Neutrophil (primary cell): Measurements from ENCODE around the gene PHC3.

Source experiments
- H3K27ac ChIP-seq: fragments of 200-600 bp; sonication (generic); 2 replicates; pipeline ENCODE4 v1.5.1; 2016; ENCODE audit warnings: mild to moderate bottlenecking, moderate library complexity
- H3K27me3 ChIP-seq: fragments of 200-600 bp; sonication (generic); 2 replicates; pipeline ENCODE4 v1.6.0; 2016; ENCODE audit warnings: mild to moderate bottlenecking
- H3K36me3 ChIP-seq: fragments of 200-600 bp; sonication (generic); 2 replicates; pipeline ENCODE4 v1.5.1; 2017
- H3K4me1 ChIP-seq, 2 experiments: fragments of 200-600 bp in 1 of 2; sonication (generic) in 1 of 2; 1 replicate in 1 of 2; 2 replicates in 1 of 2; pipeline versions ENCODE4 v1.5.1 to v1.6.1; 2013 to 2016; ENCODE audit warnings: low read depth in 1 of 2, low read length in 1 of 2, mild to moderate bottlenecking in 1 of 2, moderate library complexity in 1 of 2; ENCODE audit not compliant: control insufficient read depth in 1 of 2, insufficient read depth in 1 of 2
- H3K4me3 ChIP-seq, 2 experiments: fragments of 200-600 bp in 1 of 2; sonication (generic) in 1 of 2; 1 replicate in 1 of 2; 2 replicates in 1 of 2; pipeline ENCODE4 v1.5.1; 2013 to 2016; ENCODE audit warnings: low read depth in 1 of 2, low read length in 1 of 2, mild to moderate bottlenecking in 1 of 2, moderate library complexity in 1 of 2
- H3K9me3 ChIP-seq: fragments of 200-600 bp; sonication (generic); 2 replicates; pipeline ENCODE4 v1.5.1; 2016
- TF ChIP-seq, protein P1 (sequence below): fragments of 200-600 bp; sonication (generic); IDR thresholded peaks from 2 replicates; pipeline ENCODE4 v1.5.1; 2016; ENCODE audit warnings: antibody characterized with exemption

PHC3 gene

GRCh38 chr3:170040418-170040817 is 141.1 kb downstream of the PHC3 start:
- peaks cover 7% of the 10 kb centered on the region for H3K36me3 ChIP-seq
- TF ChIP-seq, protein P1, sequence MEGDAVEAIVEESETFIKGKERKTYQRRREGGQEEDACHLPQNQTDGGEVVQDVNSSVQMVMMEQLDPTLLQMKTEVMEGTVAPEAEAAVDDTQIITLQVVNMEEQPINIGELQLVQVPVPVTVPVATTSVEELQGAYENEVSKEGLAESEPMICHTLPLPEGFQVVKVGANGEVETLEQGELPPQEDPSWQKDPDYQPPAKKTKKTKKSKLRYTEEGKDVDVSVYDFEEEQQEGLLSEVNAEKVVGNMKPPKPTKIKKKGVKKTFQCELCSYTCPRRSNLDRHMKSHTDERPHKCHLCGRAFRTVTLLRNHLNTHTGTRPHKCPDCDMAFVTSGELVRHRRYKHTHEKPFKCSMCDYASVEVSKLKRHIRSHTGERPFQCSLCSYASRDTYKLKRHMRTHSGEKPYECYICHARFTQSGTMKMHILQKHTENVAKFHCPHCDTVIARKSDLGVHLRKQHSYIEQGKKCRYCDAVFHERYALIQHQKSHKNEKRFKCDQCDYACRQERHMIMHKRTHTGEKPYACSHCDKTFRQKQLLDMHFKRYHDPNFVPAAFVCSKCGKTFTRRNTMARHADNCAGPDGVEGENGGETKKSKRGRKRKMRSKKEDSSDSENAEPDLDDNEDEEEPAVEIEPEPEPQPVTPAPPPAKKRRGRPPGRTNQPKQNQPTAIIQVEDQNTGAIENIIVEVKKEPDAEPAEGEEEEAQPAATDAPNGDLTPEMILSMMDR = no peak
- no peaks in the 10 kb centered on the region for H3K27me3 ChIP-seq
- peak overlapping the region; percentile 95 for H3K27ac ChIP-seq
- peaks cover 58 to 62% of the 10 kb centered on the region in 2 experiments for H3K4me1 ChIP-seq
- peak overlapping the region in 1 of 2 experiments; percentile 97 for H3K4me3 ChIP-seq
- no peaks in the 10 kb centered on the region for H3K9me3 ChIP-seq

DNA sequence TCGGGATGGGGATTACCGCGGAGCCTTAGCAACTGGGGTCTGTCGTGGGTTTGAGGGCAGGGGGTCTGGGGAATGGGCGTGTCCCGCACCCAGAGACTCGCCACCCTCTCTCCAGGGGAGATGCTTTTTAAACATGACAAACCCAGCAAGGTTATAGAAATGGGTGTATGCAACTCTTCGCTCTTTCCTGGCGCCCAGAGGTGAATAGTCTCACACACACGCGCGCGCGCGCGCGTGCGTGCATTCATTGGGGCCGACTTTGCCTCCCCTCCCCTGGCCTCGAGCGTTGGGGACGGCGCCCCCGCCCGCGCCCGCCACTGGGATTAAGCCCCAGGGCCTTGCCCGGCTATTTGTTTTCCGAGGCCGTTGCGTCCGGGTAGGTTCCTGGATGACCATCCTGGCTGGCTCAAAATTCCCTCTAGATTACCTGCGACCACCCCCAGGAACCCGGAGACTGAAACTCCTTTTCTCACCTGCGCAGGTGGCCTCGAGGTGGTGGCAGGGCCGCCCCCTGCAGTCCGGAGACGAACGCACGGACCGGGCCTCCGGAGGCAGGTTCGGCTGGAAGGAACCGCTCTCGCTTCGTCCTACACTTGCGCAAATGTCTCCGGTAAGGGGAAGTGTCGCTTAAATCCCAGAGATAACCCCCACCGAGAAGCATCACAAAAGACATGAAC is 143.0 kb downstream of the PHC3 start:
- Histone ChIP-seq H3K4me1 (peaks cover 54 to 58% of the 10 kb centered on the region in 2 experiments), H3K36me3 (peaks cover 7% of the 10 kb centered on the region), H3K9me3 (no peaks in the 10 kb centered on the region), H3K4me3 (peak overlapping the region; percentile 86 to 97), H3K27me3 (no peaks in the 10 kb centered on the region), H3K27ac (peak overlapping the region; percentile 95)
- TF ChIP-seq, protein P1 = peak; percentile 64
